ENCODE results near the gene CYP2C8. TPM values are rescaled to one million over a fixed set of nuclear protein-coding genes. Genes with fewer than 3 reads are reported as not detected.
"Not testable (repeated sequence)": the region's sequence is repeated elsewhere in the genome, so short reads cannot be mapped to it uniquely, and the experiment has no call there.

CYP2C8 gene
- total RNA-seq, 1 experiment from 2014 or later, result 0.81 TPM

DNA sequence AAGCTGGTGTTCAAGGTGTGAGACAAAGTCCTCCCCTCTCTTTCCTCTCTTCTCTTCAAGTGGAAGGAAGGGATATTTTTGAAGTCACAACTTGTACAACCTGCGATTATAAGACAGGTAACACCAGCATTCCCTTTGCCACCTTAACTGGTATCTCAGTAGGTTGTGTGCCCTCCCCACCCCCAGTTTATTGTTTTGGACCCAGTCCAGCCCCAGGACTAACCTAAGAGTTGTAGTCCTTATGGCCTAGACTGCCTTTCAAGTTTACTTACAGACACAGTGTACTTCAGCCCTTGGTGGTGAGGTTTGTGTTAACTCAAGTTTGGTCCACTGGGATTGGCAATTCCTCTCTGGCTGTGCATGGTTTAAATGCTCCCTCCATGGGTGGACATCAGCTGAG, 26.8 kb upstream of the CYP2C8 start:
- Mint-ChIP-seq H3K27me3 (ENCODE audit: low read depth) (no peaks in the 10 kb centered on the region), H3K27ac (no peak overlapping the region), H3K4me3 (no peak overlapping the region), H3K4me1 (no peaks in the 10 kb centered on the region), H3K36me3 (no peaks in the 10 kb centered on the region), H3K9me3 (no peaks in the 10 kb centered on the region)
- DNase-seq (ENCODE audit: low spot score) (no peak), ATAC-seq (no peak)
- ChIA-PET POLR2A (no interaction called here), CTCF (interaction anchor here (1.0 kb wide), 1 partner anchor 132 kb away, joined by 3 read pairs; no protein-coding TSS in a partner anchor)
- no peak for TF ChIP-seq NFYB (CRISPR knock-in tag; conservative IDR thresholded peaks at IDR 0.05; ENCODE audit: low read depth)
- TF ChIP-seq CREM (CRISPR knock-in tag; IDR thresholded peaks at IDR 0.05), result no peak
- TF ChIP-seq NR2C2 (CRISPR knock-in tag; IDR thresholded peaks at IDR 0.05), result no peak
- TF ChIP-seq KAT7 (CRISPR knock-in tag; IDR thresholded peaks at IDR 0.05; ENCODE audit: borderline replicate concordance), result no peak
- no peak for TF ChIP-seq ELF4 (CRISPR knock-in tag; IDR thresholded peaks at IDR 0.05; ENCODE audit: low read depth)
- TF ChIP-seq IRF2 (CRISPR knock-in tag; IDR thresholded peaks at IDR 0.05; ENCODE audit: borderline replicate concordance, low read depth), result no peak
- TF ChIP-seq, protein P1, sequence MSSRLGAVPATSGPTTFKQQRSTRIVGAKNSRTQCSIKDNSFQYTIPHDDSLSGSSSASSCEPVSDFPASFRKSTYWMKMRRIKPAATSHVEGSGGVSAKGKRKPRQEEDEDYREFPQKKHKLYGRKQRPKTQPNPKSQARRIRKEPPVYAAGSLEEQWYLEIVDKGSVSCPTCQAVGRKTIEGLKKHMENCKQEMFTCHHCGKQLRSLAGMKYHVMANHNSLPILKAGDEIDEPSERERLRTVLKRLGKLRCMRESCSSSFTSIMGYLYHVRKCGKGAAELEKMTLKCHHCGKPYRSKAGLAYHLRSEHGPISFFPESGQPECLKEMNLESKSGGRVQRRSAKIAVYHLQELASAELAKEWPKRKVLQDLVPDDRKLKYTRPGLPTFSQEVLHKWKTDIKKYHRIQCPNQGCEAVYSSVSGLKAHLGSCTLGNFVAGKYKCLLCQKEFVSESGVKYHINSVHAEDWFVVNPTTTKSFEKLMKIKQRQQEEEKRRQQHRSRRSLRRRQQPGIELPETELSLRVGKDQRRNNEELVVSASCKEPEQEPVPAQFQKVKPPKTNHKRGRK (CRISPR knock-in tag; IDR thresholded peaks at IDR 0.05; ENCODE audit: borderline replicate concordance), result no peak
- TF ChIP-seq, protein P2, sequence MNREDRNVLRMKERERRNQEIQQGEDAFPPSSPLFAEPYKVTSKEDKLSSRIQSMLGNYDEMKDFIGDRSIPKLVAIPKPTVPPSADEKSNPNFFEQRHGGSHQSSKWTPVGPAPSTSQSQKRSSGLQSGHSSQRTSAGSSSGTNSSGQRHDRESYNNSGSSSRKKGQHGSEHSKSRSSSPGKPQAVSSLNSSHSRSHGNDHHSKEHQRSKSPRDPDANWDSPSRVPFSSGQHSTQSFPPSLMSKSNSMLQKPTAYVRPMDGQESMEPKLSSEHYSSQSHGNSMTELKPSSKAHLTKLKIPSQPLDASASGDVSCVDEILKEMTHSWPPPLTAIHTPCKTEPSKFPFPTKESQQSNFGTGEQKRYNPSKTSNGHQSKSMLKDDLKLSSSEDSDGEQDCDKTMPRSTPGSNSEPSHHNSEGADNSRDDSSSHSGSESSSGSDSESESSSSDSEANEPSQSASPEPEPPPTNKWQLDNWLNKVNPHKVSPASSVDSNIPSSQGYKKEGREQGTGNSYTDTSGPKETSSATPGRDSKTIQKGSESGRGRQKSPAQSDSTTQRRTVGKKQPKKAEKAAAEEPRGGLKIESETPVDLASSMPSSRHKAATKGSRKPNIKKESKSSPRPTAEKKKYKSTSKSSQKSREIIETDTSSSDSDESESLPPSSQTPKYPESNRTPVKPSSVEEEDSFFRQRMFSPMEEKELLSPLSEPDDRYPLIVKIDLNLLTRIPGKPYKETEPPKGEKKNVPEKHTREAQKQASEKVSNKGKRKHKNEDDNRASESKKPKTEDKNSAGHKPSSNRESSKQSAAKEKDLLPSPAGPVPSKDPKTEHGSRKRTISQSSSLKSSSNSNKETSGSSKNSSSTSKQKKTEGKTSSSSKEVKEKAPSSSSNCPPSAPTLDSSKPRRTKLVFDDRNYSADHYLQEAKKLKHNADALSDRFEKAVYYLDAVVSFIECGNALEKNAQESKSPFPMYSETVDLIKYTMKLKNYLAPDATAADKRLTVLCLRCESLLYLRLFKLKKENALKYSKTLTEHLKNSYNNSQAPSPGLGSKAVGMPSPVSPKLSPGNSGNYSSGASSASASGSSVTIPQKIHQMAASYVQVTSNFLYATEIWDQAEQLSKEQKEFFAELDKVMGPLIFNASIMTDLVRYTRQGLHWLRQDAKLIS (CRISPR knock-in tag; IDR thresholded peaks at IDR 0.05; ENCODE audit: borderline replicate concordance), result no peak
- TF ChIP-seq, protein P3, sequence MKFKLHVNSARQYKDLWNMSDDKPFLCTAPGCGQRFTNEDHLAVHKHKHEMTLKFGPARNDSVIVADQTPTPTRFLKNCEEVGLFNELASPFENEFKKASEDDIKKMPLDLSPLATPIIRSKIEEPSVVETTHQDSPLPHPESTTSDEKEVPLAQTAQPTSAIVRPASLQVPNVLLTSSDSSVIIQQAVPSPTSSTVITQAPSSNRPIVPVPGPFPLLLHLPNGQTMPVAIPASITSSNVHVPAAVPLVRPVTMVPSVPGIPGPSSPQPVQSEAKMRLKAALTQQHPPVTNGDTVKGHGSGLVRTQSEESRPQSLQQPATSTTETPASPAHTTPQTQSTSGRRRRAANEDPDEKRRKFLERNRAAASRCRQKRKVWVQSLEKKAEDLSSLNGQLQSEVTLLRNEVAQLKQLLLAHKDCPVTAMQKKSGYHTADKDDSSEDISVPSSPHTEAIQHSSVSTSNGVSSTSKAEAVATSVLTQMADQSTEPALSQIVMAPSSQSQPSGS (CRISPR knock-in tag; IDR thresholded peaks at IDR 0.05; ENCODE audit: borderline replicate concordance, low read depth), result no peak

DNA sequence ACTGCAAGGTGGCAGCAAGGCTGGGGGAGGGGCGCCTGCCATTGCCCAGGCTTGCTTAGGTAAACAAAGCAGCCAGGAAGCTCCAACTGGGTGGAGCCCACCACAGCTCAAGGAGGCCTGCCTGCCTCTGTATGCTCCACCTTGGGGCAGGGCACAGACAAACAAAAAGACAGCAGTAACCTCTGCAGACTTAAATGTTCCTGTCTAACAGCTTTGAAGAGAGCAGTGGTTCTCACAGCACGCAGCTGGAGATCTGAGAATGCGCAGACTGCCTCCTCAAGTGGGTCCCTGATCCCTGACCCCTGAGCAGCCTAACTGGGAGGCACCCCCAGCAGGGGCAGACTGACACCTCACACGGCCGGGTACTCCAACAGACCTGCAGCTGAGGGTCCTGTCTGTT, 10.3 kb upstream of the CYP2C8 start:
- POLR2A ChIA-PET; H3K27ac Mint-ChIP-seq; DNase-seq (ENCODE audit: low spot score); H3K4me3 Mint-ChIP-seq; ATAC-seq; H3K4me1 Mint-ChIP-seq; H3K27me3 Mint-ChIP-seq (ENCODE audit: low read depth): not testable (repeated sequence)
- CTCF ChIA-PET, result interaction anchor here (1.0 kb wide), 1 partner anchor 116 kb away, joined by 3 read pairs; no protein-coding TSS in a partner anchor
- Mint-ChIP-seq H3K9me3 (peaks cover 37% of the 10 kb centered on the region), H3K36me3 (peaks cover 20% of the 10 kb centered on the region)

DNA sequence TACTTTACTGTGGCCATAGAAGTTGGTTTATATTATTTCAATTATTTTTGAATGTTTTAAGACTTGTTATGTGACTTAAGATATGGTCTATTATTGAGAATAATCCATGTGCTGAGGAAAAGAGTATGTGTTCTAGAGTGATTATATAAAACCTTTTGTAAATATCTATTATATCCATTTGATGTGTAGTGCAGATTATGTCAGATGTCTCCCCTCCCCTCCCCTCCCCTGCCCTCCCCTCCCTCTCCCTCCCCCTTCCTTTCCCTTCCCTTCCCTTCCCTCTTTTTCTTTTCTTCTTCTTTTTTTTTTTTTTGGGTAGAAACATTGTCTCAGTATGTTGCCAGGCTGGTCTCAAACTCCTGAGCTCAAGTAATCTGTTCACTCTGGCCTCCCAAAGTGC, 8.3 kb upstream of the CYP2C8 start:
- H3K9me3 Mint-ChIP-seq, result peaks cover 33% of the 10 kb centered on the region
- CTCF ChIA-PET, result no interaction called here
- TF ChIP-seq, protein P3 (CRISPR knock-in tag; IDR thresholded peaks at IDR 0.05; ENCODE audit: borderline replicate concordance, low read depth), result no peak
- TF ChIP-seq, protein P4, sequence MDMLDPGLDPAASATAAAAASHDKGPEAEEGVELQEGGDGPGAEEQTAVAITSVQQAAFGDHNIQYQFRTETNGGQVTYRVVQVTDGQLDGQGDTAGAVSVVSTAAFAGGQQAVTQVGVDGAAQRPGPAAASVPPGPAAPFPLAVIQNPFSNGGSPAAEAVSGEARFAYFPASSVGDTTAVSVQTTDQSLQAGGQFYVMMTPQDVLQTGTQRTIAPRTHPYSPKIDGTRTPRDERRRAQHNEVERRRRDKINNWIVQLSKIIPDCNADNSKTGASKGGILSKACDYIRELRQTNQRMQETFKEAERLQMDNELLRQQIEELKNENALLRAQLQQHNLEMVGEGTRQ (CRISPR knock-in tag; IDR thresholded peaks at IDR 0.05), result no peak
- TF ChIP-seq JAZF1 (CRISPR knock-in tag; IDR thresholded peaks at IDR 0.05) (no peak), ZNF232 (CRISPR knock-in tag; IDR thresholded peaks at IDR 0.05) (no peak)
- TF ChIP-seq, protein P5, sequence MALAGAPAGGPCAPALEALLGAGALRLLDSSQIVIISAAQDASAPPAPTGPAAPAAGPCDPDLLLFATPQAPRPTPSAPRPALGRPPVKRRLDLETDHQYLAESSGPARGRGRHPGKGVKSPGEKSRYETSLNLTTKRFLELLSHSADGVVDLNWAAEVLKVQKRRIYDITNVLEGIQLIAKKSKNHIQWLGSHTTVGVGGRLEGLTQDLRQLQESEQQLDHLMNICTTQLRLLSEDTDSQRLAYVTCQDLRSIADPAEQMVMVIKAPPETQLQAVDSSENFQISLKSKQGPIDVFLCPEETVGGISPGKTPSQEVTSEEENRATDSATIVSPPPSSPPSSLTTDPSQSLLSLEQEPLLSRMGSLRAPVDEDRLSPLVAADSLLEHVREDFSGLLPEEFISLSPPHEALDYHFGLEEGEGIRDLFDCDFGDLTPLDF (CRISPR knock-in tag; IDR thresholded peaks at IDR 0.05), result no peak
- TF ChIP-seq, protein P6, sequence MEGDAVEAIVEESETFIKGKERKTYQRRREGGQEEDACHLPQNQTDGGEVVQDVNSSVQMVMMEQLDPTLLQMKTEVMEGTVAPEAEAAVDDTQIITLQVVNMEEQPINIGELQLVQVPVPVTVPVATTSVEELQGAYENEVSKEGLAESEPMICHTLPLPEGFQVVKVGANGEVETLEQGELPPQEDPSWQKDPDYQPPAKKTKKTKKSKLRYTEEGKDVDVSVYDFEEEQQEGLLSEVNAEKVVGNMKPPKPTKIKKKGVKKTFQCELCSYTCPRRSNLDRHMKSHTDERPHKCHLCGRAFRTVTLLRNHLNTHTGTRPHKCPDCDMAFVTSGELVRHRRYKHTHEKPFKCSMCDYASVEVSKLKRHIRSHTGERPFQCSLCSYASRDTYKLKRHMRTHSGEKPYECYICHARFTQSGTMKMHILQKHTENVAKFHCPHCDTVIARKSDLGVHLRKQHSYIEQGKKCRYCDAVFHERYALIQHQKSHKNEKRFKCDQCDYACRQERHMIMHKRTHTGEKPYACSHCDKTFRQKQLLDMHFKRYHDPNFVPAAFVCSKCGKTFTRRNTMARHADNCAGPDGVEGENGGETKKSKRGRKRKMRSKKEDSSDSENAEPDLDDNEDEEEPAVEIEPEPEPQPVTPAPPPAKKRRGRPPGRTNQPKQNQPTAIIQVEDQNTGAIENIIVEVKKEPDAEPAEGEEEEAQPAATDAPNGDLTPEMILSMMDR (IDR thresholded peaks at IDR 0.05), result no peak
- TF ChIP-seq, protein P7, sequence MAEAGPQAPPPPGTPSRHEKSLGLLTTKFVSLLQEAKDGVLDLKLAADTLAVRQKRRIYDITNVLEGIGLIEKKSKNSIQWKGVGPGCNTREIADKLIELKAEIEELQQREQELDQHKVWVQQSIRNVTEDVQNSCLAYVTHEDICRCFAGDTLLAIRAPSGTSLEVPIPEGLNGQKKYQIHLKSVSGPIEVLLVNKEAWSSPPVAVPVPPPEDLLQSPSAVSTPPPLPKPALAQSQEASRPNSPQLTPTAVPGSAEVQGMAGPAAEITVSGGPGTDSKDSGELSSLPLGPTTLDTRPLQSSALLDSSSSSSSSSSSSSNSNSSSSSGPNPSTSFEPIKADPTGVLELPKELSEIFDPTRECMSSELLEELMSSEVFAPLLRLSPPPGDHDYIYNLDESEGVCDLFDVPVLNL (CRISPR knock-in tag; IDR thresholded peaks at IDR 0.05; ENCODE audit: borderline replicate concordance, low read depth), result no peak

More for the DNA sequence above, 8.3 kb upstream of the CYP2C8 start:
- H3K27me3 Mint-ChIP-seq (ENCODE audit: low read depth), result peaks cover 4% of the 10 kb centered on the region; the same call in 1 of the 2 replicates
- ATAC-seq (no peak), DNase-seq (ENCODE audit: low spot score) (no peak)
- H3K4me3 Mint-ChIP-seq, result no peak overlapping the region
- no peaks in the 10 kb centered on the region for H3K4me1 Mint-ChIP-seq
- peaks cover 18% of the 10 kb centered on the region for H3K36me3 Mint-ChIP-seq
- no peak overlapping the region for H3K27ac Mint-ChIP-seq
- POLR2A ChIA-PET, result no interaction called here

All from WTC11 (cell line).